Endothelial cell of umbilical vein (primary cell): Measurements from ENCODE around the gene PTPN20.

Source experiments
- CTCF ChIP-seq, 2 donors: IDR thresholded peaks; 1 replicate in 1 of 2; 2 replicates in 1 of 2; pipeline ENCODE4 v1.5.1; 2011; ENCODE audit warnings: low read length in 2 of 2, mild to moderate bottlenecking in 2 of 2, moderate library complexity in 2 of 2, control low read depth in 1 of 2, inconsistent platforms in 1 of 2, low read depth in 1 of 2; ENCODE audit not compliant: insufficient read depth in 1 of 2; ENCODE audit errors: extremely low read depth in 1 of 2
- EZH2 ChIP-seq: IDR thresholded peaks from 2 replicates; pipeline ENCODE4 v1.6.1; 2012; ENCODE audit warnings: borderline replicate concordance, low read depth, mild to moderate bottlenecking, moderate library complexity, low read length, inconsistent platforms; ENCODE audit not compliant: severe bottlenecking

DNA sequence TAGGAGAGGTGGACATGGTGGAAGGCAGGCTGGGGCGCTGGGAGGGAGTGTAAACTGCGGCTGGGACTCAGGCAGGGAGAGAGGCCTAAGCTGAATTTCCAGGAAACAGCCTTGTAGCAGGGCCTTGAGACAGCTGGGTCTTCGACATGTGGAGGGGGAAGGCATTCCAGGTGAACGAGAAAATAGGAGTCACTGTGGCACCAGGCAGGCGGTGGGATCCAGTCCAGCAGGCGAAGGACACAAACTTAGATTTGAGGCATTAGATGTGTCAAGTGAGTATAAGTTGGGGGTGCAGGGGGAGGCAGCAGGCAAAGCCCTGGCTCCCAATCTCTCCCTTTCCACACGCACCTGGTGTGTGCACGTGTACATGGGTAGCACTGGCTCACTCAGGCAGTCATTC is 105.3 kb downstream of the PTPN20 start:
- no peak for TF ChIP-seq CTCF (IDR thresholded peaks at IDR 0.05; ENCODE audit: extremely low read depth in 1 of 2, insufficient read depth in 1 of 2, low read depth in 1 of 2, low read length in 2 of 2)
- TF ChIP-seq EZH2, result no peak
